HCT116 (cell line): ENCODE measurements around the gene SFXN4.

ENCODE experiments used
- CTCF ChIP-seq, 3 experiments: fragments of 200-600 bp in 1 of 3; sonication (generic) in 1 of 3; IDR thresholded peaks in 2 of 3; conservative IDR thresholded peaks in 1 of 3; 2 replicates each; pipeline ENCODE4 v1.5.1; 2012 to 2017; ENCODE audit warnings: low read depth in 2 of 3, low read length in 2 of 3, antibody characterized with exemption in 1 of 3, borderline replicate concordance in 1 of 3, control low read depth in 1 of 3, mild to moderate bottlenecking in 1 of 3, mixed read lengths in 1 of 3, mixed run types in 1 of 3, moderate library complexity in 1 of 3; ENCODE audit not compliant: insufficient read depth in 1 of 3
- EZH2 ChIP-seq: fragments of 200-600 bp; sonication (generic); IDR thresholded peaks from 2 replicates; pipeline ENCODE4 v1.6.1; 2017; ENCODE audit warnings: antibody characterized with exemption, mixed run types
- EZH2phosphoT487 ChIP-seq: fragments of 200-600 bp; IDR thresholded peaks from 2 replicates; pipeline ENCODE4 v1.6.1; 2018; ENCODE audit warnings: antibody characterized with exemption, borderline replicate concordance
- MAX ChIP-seq: IDR thresholded peaks from 2 replicates; pipeline ENCODE4 v1.6.1; 2012
- POLR2A ChIP-seq: IDR thresholded peaks from 2 replicates; pipeline ENCODE4 v1.7.0; 2011; ENCODE audit warnings: borderline replicate concordance; ENCODE audit not compliant: insufficient read depth, insufficient read length; ENCODE audit errors: extremely low read depth
- POLR2AphosphoS5 ChIP-seq: IDR thresholded peaks from 2 replicates; pipeline ENCODE4 v1.6.1; 2011; ENCODE audit warnings: mild to moderate bottlenecking, low read depth, low read length, moderate library complexity
- TCF7L2 ChIP-seq: IDR thresholded peaks from 2 replicates; pipeline ENCODE4 v1.7.0; 2011; ENCODE audit warnings: borderline replicate concordance, inconsistent platforms; ENCODE audit not compliant: insufficient read depth, insufficient read length; ENCODE audit errors: extremely low read depth

GRCh38 chr10:119165171-119166117, at the start of gene SFXN4:
- TF ChIP-seq TCF7L2 (peak; percentile 16), POLR2A (peak; percentile 55), CTCF (IDR thresholded peaks at IDR 0.05 in 2 of 3, conservative IDR thresholded peaks at IDR 0.05 in 1 of 3; ENCODE audit: borderline replicate concordance in 1 of 3, insufficient read depth in 1 of 3, low read depth in 2 of 3, low read length in 2 of 3) (no peak), POLR2AphosphoS5 (peak; percentile 88), MAX (peak; percentile 98), EZH2 (no peak), EZH2phosphoT487 (no peak)
